Left colon (tissue), 2 donors: ENCODE measurements around the gene LRRK1. TPM values are rescaled to one million over a fixed set of nuclear protein-coding genes. Genes with fewer than 3 reads are reported as not detected.
A peak's percentile ranks its signal among the peaks of the same experiment; 100 is the strongest.

Experiments
- ATAC-seq: fragments of 200-7000 bp; cut with Tn5 transposase; one replicate; pipeline ENCODE4 v1.9.1; 2020; ENCODE audit warnings: mild to moderate bottlenecking, moderate library complexity
- DNase-seq, 2 donors: peaks; one replicate each; pipeline ENCODE4 v3.0.0-alpha.2; 2020
- intact Hi-C, 2 donors: fragments of 100-400 bp; cut with DNase I in 1 of 2; cut with micrococcal nuclease in 1 of 2; formaldehyde crosslinking; loops; one replicate each; pipeline versions ENCODE4 v1.11.2 to v1.14.0; 2022; cut with DNase I, micrococcal nuclease
- long read RNA-seq: library from polyadenylated mRNA; unstranded; transcript quantifications from one replicate; pipeline ENCODE4 v2.0.0, GENCODE V29; 2021
- total RNA-seq, 2 donors: library from RNA; stranded (reverse); fragmentation: NEBNext Ultra II Directional; extraction: Animal tissue kit (Norgen Biotek cat#: 25700); gene quantifications; one replicate each; pipeline ENCODE4 v1.2.1, GENCODE V29; 2021
- donor health status: DM: no; HTN: no; CAD: no.
- donor health status: DM: yes; HTN: yes; CAD: no.

The LRRK1 gene, protein sequence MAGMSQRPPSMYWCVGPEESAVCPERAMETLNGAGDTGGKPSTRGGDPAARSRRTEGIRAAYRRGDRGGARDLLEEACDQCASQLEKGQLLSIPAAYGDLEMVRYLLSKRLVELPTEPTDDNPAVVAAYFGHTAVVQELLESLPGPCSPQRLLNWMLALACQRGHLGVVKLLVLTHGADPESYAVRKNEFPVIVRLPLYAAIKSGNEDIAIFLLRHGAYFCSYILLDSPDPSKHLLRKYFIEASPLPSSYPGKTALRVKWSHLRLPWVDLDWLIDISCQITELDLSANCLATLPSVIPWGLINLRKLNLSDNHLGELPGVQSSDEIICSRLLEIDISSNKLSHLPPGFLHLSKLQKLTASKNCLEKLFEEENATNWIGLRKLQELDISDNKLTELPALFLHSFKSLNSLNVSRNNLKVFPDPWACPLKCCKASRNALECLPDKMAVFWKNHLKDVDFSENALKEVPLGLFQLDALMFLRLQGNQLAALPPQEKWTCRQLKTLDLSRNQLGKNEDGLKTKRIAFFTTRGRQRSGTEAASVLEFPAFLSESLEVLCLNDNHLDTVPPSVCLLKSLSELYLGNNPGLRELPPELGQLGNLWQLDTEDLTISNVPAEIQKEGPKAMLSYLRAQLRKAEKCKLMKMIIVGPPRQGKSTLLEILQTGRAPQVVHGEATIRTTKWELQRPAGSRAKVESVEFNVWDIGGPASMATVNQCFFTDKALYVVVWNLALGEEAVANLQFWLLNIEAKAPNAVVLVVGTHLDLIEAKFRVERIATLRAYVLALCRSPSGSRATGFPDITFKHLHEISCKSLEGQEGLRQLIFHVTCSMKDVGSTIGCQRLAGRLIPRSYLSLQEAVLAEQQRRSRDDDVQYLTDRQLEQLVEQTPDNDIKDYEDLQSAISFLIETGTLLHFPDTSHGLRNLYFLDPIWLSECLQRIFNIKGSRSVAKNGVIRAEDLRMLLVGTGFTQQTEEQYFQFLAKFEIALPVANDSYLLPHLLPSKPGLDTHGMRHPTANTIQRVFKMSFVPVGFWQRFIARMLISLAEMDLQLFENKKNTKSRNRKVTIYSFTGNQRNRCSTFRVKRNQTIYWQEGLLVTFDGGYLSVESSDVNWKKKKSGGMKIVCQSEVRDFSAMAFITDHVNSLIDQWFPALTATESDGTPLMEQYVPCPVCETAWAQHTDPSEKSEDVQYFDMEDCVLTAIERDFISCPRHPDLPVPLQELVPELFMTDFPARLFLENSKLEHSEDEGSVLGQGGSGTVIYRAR (N-terminal part only)
- total RNA-seq, result 10 to 100 TPM; 46.6 to 52.7 TPM
- long read RNA-seq, partial matches to known transcripts, result 23 of 27 reads
- long read RNA-seq, other reads (novel, unspliced or antisense), result 3 of 27 reads

DNA sequence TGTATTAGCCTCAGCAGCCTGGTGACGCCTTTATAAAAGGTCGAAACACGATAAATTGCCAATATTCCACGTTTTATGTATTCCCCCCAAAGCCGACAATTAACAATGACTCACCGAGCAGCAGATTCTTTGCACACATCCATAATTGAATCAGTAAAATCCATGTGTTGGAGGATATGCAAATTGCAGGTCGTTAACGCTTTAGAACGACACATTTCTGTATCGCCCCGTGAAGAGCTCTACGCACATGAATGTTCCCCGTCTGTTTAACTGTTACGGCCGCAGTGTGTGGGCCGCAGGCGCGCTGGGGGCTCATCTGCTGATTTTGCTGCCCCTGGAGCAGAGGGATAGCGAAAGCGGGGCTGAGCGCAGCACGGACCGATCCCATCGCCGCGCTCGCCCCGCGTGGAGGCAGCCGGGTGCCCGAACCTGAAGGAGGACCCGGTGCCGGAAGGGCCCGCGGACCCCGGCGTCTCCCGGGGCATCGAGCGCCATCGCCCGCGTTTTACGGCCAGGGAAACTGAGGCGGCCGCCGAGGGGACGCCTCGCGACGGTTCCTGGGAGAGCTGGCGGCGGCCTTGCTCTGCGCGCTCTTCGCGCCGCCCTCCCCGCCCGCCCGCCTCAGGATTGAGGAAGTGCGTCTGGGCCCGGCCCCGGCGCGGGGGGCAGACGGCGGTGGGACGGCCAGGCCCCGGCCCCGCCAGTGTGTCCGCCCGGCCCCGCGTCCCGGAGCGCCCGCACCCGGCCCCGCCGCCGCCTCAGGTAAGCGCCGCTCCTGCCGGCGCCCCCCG lies at the start of gene LRRK1:
TSS of gene LRRK1 (plus strand) at position 668 of the 791 bp plus-strand sequence. CDS start 5,276 bp downstream, outside the sequence.
- peak in 1 of 2 donors; percentile 66 for DNase-seq
- intact Hi-C loops, result loop anchor here (5.0 to 10.0 kb wide), 2 partner anchors 83 to 86 kb away; no protein-coding TSS in a partner anchor
- peak; percentile 62 for ATAC-seq

DNA sequence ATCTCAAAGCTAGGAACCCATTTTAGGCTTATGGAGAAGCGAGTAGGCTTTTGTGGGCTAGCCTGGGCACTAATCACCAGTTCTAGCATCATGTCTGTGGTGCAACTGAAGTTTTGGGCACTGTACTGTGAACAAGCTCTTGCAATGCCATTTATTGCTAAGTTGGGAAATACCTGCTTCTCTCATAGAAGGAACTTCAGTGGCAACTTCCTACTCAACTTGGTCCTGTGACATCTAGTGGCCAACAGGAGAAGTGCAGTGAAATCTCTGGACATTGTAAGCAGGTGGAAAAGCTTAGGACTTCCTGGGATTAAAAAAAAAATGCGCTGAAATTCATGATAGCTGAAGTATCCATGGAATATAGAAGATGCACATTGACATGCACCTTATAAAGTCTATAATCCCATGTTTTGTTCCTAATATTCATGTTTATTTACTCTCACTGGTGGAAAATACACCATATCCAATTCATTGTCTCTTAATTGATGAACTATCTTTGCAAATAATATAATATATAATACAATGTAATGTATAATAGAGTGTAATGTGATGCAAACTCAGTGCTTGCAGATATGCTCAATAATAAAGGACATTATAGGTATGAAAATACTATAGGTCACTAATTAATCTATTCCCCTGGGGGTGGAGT lies 46.0 kb upstream of the LRRK1 start:
- intact Hi-C loops, result loop anchor here in 1 of 2 donors (5.0 kb wide), 2 partner anchors 201 to 246 kb away; no protein-coding TSS in a partner anchor
- ATAC-seq (peak; percentile 92), DNase-seq (peak; percentile 48 to 74)

DNA sequence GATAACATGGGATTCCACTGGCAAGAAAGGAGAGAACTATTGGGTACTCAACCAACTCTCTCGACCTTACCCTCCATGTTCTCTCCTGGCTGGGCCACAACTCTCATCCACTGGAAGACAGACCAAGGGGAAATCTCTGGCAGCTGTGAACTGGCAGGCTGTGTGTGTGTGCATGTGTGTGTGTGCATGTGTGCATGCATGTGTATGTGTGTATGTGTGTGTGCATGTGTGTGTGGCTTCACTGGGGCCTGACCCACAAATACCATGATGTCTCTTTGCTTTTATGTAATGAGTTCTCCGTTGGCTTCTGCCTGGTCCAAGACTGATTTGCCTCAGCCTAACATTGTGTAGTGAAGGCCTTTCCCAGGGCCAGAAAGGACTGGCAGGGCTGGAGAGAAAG lies 43.7 kb upstream of the LRRK1 start:
- DNase-seq (no peak), ATAC-seq (no peak)
- intact Hi-C loops, result no loop called here

GRCh38 chr15:100875976-100876375 lies 43.2 kb upstream of the LRRK1 start:
- no peak for ATAC-seq
- intact Hi-C loops, result no loop called here

GRCh38 chr15:100877551-100877950 lies 41.6 kb upstream of the LRRK1 start:
- no peak for ATAC-seq
- no peak for DNase-seq
- intact Hi-C loops, result no loop called here

More at GRCh38 chr15:100875976-100876375, 43.2 kb upstream of the LRRK1 start:
- no peak for DNase-seq

- intact Hi-C loops, result no loop called here
- ATAC-seq (no peak), DNase-seq (no peak)
Observed at GRCh38 chr15:100878130-100878529, 41.0 kb upstream of the LRRK1 start.

DNA sequence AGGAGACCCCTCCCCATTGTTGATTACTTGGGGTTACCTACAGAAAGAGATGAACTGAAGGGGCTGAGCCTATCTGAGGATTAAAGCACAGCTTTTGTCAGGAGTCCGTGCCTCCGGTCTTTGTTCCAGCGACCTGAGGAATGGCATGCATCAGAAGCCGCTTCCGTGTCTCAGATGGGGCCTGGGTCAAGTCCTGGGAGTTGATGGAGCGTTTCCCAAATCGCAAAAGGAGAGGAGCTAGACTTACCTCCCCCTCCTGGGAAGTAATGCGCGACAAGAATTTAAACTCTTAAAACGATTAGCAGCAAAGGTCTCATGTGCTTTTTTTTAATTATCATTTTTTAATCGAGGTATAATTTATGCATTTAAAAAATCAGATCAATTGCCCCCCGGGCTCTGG lies 40.5 kb upstream of the LRRK1 start:
- ATAC-seq, result no peak
- intact Hi-C loops, result no loop called here

DNA sequence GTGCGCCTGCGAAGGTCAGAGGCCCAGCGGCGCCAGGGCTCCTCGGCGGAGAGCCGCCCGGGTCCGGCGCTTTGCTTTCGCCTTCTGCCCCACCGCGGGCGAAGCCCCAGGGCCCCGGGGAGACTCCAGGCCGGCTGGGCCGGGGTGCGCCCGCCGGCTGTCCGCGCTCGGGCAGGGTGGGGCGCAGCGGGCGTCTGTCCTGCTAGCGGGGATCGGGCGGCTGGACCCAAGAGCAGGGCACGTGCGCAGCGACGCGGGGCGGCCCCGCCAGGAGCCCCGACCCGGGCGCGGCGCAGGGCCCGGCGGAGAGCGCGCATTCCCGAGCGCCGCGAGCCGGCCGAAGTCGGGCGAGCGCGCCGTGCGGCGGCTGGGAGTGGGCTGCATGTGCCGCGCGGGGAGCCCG lies 40.1 kb upstream of the LRRK1 start:
- intact Hi-C loops, result no loop called here
- DNase-seq (no peak), ATAC-seq (peak; percentile 32)

More for the DNA sequence above, 40.5 kb upstream of the LRRK1 start:
- DNase-seq, result no peak

DNA sequence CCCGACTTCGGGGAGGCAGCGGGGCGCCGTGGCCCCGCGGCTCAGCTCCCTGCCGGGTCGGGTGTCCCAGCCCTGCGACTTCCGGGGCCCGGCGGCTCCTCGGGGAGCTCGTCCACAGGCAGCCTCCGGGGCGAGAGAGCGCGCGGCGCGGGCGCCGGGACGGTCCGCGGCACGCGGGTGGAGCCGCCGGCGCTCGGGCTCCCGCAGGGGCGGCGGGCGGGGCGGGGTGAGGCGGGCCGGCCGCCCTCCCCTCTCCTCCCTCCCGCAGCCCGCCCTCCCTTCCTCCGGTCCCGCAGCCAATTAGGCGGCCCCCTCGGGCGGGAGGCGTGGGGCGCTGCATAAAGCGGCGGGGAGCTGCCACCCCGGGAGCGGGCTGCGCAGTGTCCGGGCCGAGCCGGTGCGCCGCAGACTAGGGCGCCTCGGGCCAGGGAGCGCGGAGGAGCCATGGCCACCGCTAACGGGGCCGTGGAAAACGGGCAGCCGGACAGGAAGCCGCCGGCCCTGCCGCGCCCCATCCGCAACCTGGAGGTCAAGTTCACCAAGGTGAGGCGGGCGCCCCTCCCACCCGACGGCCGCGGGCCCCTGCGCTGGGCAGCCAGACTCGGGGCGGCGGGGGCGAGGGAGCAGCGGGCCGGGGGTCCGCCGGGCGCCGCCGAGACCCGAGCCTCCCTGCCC lies 39.6 kb upstream of the LRRK1 start, which contains the start of gene ALDH1A3:
TSS of gene ALDH1A3 (plus strand) at position 368 of the 675 bp plus-strand sequence. CDS start at position 445, 77 bp downstream.
- intact Hi-C loops, result no loop called here
- DNase-seq, result no peak
- peak; percentile 42 for ATAC-seq

- DNase-seq (no peak), ATAC-seq (no peak)
- intact Hi-C loops, result no loop called here
Observed at GRCh38 chr15:100880139-100880896, 38.8 kb upstream of the LRRK1 start.

DNA sequence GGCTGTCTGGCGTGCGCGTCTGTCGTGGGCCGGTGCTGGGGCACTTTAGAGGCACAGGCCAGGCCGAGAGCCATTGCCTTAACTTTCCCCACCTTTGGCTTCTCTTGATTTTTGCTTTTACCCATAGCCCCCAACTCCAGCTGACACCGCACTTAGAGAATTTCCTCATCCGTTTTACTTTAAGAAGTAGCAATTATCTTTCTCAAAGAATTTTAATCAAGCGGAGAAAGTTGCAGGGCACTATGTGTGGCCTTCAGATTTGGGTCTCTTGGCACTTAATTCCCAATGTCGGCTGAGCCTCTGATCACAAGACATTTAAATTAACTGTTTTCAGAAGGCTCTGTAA lies 38.3 kb upstream of the LRRK1 start:
- DNase-seq (no peak), ATAC-seq (no peak)
- intact Hi-C loops, result no loop called here

GRCh38 chr15:100881573-100882336 lies 37.4 kb upstream of the LRRK1 start:
- ATAC-seq, result no peak
- intact Hi-C loops, result no loop called here
- DNase-seq, result no peak

DNA sequence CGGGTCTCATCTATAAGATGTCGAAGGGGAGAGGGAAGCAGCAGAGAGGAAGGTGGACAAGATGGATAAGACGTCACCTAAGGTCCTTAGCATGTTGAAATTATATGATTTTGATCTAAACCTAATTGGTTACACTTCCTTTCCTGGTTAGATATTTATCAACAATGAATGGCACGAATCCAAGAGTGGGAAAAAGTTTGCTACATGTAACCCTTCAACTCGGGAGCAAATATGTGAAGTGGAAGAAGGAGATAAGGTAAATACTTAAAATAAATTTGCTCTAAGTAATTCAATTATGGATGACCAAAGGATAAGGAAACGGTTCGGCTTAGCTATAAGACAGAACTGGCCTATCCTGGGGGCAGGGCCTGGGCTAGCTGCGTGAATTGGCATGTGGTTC lies 34.0 kb upstream of the LRRK1 start:
- DNase-seq (no peak), ATAC-seq (no peak)
- intact Hi-C loops, result no loop called here

- intact Hi-C loops, result no loop called here
- no peak for ATAC-seq
Observed at GRCh38 chr15:100885811-100886210, 33.3 kb upstream of the LRRK1 start.

GRCh38 chr15:100887211-100887913 lies 31.8 kb upstream of the LRRK1 start:
- intact Hi-C loops, result no loop called here
- DNase-seq (no peak), ATAC-seq (no peak)

More at GRCh38 chr15:100885811-100886210, 33.3 kb upstream of the LRRK1 start:
- no peak for DNase-seq
